Measurements from ENCODE around the gene TTC4.
A peak's percentile ranks its signal among the peaks of the same experiment; 100 is the strongest.

TTC4 gene

DNA sequence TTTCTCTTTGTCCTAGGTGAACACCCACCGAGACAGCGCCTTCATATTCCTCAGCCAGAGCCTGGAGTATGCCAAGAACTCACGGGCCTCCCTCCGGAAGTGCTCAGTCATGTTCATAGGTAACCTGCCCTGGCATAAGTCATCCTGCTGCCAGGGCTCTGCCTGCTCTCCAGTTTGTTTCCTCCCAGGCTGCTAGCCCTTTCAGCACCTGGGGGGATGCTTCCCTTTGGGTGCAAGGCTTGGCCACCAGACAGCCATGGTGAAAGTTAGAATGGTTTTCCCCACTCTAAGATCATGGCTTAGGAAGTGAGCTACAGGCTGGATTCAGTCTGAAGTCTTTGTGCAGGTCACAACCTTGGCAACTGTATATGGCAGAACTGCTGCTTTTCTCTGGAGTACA is 9.2 kb upstream of the TTC4 start:
- DNase-seq: no peak

DNA sequence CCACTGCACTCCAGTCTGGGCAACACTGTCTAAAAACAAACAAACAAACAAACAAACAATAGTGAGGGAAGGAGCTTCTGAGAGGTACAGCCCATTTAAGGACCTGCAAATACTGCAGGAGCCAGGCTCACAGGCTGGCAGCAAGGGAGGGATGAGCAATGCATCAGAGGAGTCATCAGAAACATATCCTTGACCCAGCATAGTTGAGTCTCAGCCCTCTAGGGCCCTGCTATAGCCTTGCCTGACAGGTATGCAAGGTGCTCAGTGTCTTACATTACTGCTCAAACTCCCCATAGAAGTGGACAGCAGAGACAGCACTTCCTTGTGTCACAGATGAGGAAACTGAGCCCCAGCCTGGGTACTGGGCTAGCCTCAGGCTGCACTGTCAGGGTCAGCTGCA is 7.3 kb upstream of the TTC4 start:
- no peak for DNase-seq

DNA sequence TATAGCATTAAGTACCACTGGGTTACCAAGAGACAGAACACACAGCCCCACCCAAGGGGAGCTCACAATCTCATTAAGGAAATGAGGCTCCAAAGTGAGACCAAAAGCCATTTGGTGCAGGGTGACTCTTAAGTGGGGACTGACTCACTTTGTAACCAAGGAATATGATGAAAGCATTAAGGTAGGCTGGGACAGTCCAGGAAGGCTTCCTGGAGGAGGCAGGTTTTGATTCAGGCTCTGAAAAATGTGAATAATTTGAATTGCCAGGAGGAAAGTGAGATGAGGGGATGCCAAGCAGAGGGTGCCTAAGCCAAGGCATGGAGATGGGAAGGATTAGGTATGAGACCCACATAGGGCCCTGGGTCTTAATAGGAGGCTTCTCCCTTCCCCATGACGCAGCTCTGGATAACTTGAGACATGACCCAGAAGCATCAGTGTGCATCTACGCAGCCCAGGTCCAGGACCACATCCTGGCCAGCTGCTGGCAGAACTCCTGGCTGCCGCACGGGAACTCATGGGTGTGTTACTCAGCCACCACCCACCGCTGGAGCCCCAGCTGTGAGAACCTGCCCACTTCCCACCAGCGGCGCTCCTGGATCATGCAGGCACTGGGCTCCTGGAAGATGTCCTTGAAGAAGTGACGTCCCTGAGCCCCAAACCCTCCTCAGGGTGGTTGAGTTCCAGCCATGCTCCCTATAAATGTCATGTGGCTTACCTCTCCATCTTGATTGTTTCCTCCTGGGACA is 5.9 kb upstream of the TTC4 start:
- no peak for DNase-seq

DNA sequence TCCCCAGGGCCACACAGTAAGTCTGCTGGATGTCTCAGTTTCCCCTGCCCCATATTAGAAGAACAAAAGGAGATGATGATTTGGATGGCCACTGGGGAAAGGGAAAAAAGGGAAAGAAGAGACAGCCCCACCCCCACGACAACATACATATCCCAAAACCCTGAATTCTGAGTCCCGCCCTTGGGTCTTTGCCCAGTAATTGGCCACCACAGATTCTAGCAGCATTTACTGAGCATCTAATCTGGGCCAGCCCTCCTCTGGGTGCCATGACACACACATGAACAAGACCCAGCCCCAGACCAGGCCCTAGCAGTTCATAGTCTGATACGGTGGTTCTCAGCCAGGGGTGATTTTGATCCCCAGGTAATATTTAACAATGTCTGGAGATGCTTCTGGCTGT is 5.2 kb upstream of the TTC4 start:
- no peak for DNase-seq

DNA sequence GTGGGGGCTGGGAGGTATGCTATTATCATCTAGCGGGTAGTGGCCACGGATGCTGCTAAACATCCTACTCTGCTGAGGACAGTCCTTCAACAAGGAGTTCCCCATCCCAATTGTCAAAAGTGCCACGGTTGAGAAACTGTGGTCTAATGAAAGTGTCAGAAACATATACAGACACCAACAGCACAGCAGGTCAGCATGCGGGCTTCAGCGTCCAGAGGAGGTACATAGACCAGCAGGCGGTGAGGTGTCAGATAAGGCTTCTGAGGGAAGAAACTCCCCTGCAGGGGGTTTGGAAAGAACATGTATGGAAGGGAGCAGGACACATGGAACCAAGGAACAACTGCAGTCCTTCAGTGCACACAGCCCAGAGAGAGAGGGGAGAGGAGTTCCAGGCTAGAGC is 4.8 kb upstream of the TTC4 start:
- DNase-seq: no peak

DNA sequence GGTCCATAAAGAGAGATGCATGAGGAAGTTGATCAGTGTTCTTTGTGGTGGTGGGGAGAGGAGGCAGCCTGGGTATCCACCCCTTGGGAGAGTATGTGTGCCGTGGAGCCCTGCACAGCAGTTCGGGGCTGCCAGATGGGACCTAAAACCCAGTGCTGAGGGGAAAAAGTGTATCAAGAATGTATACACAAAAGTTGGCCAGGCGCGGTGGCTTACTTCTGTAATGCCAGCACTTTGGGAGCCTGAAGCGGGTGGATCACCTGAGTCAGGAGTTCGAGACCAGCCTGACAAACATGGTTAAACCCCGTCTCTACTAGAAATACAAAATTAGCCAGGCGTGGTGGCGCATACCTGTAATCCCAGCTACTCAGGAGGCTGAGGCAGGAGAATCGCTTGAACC is 4.1 kb upstream of the TTC4 start:
- DNase-seq: no peak

DNA sequence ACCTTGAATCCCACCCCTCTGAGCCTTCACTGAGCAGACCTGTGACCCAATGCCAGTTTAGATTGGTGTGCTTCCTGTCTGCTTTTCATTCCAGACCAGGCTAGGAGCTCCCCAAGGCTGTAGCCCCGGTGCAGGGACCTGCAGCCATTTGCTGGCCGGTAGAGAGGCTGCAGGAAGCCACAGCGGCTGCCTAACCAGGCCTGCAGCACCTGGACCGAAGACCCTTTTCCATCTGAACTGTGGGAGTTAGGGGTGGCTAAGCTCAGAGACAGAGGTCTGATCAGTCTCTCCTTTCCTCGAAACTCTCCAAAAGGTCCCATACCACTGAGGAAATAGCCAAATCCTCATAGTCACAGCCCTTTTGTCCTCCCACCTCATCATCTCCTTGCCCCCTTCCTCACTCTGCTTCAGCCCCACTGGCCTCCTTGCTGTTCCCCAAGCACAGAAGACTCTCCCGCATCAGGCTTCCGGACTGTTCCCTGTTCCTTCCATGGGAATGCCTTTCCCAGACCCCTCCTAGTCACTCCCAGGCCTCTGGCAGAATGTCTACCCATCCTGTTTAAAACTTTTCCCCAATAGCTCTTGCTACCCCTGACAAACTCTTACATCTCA is 674 bp upstream of the TTC4 start:
- DNase-seq: no peak

DNA sequence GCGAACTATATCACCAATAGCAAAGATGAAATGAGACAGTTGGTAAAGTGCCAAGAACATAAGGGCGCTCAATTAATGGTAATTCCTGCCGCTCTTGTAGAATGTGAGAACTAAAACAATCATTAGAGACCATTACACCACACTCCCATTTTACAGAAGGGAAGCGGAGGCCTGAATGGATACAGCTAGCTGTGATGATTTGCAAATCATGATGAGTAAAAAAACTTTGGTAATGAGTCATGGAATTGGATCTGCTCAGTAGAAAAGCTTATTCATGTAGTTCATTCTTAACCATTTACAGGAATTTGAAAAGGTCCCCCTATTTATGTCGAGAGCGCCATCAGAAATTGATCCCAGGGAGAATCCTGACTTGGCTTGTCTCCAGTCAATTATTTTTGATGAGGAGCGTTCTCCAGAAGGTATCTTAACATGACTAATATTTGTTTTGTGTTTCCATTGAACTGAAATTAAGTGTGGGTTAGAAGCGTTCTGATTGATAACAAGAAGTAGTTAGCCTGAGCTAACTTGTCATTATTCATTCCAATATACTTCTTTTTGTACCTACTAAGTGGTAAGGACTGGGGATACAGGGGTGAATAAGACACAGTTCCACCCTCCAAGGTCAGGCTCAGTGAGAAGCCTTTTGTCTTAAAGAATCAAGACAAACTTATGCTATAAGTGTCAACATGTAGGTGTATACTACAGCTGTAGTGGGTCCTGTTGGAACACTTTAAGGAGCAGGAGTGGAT is 812 bp downstream of the TTC4 start:
- peak; percentile 63 for DNase-seq

DNA sequence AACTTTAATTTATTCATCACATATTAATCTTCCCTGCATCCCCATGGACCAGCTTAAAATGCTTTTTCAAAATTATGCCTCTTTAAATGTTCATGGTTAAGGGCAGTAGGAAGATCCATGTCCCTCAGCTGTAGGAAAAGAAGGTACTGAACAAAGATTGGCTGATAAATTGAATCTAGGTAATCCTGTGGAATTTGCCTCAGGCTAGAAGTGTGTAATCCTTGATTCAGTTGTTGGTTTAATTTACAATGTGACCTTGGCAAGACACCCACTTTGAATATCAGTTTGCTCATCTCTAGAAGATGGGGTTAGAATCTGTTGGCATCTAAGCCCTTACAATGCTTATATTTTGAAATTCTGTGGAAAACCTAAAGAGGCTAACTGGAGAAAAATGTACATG is 6.1 kb downstream of the TTC4 start:
- no peak for DNase-seq

DNA sequence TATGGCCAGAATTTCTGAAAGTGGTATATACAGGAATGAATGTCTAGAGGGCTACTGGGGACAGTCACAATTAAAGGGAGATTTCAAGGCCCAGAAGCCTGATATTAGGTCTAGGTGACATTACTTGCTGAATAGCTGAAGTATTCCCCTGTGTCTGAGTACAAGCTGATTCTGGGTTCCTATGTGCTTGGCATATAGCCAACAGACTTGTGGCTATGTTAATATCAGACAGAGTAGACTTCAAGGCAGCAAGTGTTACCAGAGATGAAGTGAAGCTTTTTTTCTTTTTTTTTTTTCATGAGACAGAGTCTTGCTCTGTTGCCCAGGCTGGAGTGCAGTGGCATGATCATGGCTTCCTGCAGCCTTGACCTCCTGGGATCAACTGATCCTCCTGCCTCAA is 8.3 kb downstream of the TTC4 start:
- no peak for DNase-seq

DNA sequence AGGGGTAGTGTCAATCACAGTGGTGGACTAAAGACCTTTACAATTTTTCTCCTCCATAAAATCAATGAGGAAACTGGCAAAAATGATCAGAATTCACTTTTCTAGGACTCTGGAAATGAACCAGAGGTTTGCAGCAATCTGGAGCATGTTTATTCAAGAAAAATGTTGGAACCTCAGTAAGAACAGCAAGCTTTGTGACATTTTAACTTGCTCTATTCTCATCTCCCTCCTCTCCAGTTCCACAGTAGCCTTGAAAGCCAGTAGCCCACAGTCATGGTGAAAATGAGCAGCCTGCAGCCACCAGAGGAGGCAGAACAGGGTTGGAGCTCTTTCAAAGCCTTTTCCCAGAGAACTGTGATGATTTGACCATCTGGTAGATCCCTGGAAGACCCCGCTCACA is 9.1 kb downstream of the TTC4 start:
- DNase-seq: no peak

DNA sequence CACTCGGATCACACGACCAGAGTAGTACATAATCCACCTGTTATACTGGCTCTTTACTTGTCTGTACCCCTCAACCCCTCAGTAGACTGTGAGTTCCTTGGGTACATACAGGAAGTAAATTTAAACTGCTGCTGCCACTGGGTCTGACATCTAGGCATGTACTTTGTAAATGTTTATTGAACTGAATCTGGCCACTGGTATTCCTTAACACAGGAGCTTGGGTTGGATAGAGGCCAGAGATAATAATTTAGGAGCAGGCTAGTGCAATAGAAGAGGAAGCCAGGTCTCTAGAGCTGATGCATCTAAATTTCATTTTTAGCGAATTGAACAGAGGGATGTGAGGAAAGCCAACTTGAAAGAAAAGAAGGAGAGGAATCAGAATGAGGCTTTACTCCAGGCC is 12.4 kb downstream of the TTC4 start:
- no peak for DNase-seq

DNA sequence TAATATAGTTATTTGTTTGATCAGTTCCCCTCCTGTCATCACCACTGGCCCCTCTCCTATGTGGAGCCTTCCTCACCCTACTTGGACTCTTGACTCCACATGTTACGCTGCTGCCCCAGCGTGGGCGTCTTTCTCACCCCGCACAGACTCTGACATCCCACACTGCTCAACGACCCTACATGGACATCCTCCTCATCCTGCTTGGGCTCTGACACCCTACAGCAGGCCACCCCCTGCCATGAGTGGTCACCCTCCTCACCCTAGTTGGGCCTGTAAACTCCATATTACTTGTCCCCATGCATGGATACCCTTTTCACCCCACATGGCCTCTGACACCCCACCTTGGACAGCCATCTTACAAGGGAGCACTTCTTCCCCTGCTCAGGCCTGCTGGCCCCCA is 21.0 kb downstream of the TTC4 start:
- DNase-seq: no peak

DNA sequence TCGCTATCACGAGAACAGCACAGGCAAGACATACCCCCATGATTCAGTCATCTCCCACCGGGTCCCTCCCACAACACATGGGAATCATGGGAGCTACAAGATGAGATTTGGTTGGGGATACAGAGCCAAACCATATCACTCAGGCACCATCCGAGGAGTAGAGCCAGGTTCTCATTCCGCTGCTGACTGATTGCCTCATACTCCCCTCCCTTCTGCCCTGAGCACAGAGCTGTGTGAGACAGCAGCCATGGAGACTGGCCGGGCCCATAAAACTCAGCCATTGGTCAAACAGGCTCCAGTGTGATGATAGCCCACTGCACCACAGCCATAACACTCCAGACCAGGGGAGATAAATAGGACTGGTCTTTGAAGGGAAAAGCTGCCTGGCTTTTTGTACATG is 22.6 kb downstream of the TTC4 start:
- no peak for DNase-seq

DNA sequence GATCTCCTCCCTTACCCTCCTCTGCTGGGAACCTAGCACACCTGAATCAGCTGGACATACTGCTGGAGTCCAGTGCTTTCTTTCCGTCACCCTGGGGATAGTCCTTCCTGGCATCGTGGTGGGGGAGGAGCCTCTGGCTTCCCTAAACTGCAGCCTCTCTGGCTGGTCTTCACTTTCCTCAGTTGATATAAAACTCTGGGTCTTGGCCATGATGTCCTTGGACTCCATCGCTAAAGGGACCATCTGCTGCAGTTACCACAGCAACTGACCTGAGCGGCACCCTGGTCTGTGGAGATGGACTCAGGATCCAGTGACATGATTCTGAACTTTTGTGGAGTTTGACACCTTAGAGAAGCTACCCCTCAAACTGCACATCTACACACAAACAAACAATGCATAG is 25.9 kb downstream of the TTC4 start:
- DNase-seq: no peak

DNA sequence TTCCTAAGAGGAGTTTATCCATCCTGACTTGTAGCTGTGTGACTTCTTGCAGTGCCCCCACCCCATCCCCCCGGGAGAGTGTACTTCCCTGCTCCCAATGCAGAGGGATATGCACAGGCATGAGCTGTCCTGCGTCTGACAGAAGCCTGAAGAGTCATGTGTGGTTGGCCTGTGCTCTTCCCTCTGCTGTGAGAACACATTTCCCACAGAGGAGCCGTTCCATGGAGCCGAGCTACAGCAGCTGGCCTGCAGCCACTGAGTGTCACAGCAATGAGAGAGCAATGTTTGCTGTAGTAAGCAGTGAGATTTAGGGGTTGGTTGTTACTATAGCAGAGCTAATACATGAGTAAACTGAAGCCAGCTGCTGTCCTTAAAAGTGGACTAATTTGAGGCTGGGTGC is 26.6 kb downstream of the TTC4 start:
- DNase-seq: no peak

DNA sequence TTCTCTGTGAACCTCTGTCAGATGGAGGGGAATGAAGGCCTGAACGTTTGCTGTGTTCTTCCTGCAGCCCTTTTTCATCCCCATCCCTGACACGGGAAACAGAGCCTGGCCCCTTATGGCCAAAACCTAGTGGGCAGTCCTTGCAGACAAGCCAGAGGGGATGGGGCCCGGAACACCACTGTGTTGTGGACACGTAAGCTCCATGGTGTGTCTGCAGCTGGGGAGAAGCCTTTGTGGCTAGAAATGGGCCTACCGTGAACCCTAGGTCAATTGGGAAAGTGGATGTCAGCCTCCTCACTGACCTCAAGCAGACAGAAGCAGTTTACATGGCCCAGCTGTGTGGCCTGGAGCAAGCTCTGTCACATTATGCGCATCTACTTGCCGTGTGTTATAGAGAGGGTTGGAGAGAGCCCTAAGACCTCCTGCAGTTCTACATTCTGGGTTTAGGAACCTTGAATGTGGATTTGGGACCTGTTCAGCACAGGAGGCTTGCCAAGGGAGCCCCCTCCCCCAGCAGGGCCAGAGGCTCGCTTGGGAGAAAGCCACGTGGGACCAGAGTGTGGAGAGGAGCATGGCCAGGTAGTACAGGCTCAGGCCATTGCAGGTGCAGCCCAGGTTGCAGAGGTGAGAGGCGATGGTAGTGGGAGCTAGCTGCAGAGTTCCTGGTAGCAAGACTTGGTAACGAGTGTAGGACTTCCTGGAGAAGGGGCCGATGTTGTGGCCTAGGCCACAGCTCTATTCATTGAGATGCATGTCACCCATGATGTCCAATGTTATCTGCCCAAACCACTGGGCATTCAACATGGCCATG is 28.0 kb downstream of the TTC4 start:
- no peak for DNase-seq

DNA sequence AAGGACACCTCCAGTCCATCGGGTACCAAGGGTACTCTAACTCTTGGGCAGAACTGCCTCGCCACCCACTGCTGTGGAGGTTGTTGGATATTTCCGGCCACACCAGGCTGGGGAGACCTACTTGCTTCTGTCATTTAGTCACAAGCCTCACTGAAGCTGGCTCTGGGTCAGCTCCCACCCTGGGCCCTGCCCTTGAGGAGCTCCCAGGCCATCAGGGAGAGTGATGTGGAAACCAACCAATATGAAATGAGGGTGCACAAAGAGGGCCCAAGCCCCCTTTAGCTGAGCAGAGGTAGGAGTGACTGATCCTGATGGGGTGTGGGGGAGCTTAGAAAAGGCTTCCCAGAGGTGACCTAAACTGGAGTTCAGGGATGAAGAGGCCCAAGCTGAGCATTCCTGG is 29.0 kb downstream of the TTC4 start:
- DNase-seq: no peak

DNA sequence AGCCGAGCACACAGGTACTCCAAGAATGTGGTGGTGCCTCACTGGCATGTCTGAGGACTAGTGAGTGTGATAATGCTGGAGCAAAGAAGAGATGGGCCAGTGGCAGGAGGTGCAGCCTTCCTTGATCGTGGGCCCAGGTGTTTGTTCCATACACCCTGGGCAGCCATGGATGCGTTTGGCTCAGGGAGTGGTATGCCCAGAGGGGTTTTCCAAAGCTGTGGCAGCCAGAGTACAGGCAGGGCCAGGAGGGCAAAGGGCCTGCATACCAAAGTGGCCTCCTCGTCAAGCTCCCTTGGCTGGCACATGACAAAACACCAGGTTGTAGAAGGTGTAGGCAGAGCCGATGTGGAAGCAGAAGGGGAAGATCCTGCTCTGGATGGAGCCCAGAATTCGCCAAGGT is 29.6 kb downstream of the TTC4 start:
- DNase-seq: no peak

DNA sequence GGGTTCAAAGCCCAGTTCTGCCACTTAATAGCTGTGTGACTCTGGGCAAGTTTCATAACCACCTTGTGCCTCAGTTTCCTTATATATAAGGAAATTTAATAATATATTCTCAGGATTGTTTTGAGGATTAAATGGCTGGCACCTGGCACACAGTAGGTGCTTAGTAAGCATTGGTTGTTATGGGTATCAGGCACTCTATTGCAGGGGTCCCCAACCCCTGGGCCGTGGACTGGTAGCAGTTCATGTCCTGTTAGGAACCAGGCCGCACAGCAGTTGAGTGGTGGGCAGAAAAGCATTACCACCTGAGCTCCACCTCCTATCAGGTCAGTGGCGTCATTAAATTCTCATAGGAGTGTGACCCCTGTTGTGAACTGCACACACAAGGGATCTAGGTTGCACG is 30.2 kb downstream of the TTC4 start:
- no peak for DNase-seq

DNA sequence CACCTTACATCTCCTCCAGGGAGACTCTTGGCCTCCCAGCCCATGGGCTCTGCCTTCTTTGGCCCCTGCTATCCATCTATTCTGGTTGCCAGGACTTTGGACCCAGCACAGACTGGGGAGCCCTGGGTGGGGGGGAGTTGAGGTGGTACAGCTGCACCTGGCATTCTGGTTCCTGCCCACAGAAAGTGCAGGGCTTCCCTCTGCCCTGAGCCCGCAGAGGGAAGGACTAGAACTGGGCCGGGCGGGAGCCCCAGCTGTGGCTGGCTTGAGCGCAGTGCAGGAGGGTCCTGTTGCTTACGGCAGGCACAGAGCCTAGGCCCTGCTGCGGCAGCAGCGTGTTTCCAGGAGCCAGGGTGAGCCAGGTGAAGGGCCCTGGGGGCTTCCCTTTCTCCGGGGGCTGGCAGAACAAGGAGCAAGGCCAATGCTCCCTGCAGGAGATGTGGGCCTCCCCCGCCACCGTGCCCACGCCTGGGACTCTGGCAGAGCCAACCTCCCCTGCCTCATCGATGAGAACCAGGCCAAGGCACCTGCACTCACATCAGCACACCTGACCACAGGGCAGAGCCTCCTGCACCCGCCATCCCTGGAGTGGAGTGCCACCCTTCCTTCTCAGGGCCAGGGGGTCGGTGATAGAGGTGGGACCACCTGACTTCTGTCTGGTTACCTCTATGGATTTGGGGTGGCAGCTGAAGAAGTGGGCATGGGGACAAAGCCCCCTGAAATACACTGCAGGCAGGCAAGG is 32.6 kb downstream of the TTC4 start:
- DNase-seq: no peak

DNA sequence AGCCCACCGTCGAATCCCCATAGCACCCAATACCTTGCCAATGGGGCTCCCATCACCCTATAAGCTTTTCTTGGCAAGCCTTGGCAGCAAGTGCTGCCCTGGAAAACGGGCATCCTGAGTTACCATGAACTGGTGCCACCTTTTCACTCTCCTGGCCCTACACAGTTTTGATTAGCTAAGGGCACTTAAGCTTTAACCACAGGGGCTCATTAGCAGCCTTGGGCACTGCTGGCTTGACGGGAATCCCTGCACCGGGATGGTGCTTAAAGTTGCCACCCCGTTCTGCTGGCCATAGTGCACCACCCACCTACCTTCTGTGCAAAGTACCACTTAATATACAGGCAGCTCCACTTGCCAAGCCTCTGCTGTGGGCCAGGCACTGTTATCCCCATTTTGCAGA is 34.9 kb downstream of the TTC4 start:
- no peak for DNase-seq

DNA sequence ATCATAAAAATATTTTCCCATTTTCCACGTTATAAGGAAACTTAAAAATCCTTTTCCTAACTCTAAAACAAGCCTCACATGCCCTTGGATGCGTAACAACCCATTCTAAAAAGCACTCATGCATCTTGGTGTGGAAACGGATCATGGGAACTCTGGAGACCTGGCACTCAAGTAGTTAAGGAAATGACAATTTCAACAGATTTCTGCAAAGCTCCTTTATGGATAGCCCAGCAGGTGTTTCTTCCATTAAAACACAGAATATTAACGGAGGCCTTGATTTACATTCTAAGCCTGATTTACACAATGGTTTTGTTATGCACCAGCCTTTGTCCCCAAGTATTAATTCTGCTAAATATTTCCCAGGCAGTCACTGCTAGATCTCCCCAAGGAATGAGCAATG is 35.8 kb downstream of the TTC4 start:
- no peak for DNase-seq

All from NCI-H2171 treated with DMSO at 0.1 percent for 48 hours (cell line).